Middle frontal gyrus (tissue), 1 donor: ENCODE measurements around the gene USF2.
"Not testable (repeated sequence)": the region's sequence is repeated elsewhere in the genome, so short reads cannot be mapped to it uniquely, and the experiment has no call there.

Experiments
- DNase-seq: peaks from one replicate; pipeline ENCODE4 v3.0.0-alpha.2; 2015; ENCODE audit warnings: low spot score; ENCODE audit errors: extremely low spot score

The USF2 gene

DNA sequence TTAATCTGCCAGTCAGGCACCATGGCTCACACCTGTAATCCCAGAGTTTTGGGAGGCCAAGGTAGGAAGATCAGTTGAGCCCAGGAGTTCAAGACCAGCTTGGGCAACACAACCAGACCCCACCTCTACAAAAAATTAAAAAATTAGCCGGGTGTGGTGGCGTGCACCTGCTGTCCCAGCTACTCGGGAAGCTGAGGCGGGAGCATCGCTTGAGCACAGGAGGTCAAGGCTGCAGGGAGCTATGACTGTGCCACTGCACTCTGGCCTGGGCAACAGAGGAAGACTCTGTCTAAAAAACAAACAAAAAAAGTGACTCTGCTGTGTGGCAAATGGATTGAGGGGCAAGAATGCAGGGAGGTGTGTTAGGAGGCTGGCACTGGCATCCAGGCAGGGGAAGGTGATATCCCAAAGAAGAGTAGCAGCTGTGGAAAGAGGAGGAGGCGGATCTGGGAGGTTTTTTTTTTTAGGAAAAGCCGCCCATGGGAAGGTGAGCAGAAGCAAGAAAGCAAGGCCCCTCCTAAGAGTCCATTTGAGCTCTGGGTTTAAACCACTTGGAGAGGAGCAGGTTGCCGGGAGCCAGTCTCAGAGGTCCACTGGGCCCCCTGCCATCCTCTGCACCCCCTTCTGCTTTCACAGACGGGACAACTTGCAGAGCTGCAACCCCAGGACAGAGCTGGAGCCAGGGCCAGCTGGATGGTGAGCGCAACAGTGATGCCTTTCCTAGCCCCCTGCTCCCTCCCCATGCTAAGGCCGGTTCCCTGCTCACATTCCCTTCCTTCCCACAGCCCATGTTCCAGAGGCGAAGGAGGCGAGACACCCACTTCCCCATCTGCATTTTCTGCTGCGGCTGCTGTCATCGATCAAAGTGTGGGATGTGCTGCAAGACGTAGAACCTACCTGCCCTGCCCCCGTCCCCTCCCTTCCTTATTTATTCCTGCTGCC is 15.7 kb downstream of the USF2 start:
- DNase-seq: no peak

GRCh38 chr19:35285095-35285449 is 16.3 kb downstream of the USF2 start:
- no peak for DNase-seq

GRCh38 chr19:35285465-35285864 is 16.7 kb downstream of the USF2 start:
- not testable (repeated sequence) for DNase-seq

GRCh38 chr19:35286101-35286500 is 17.3 kb downstream of the USF2 start:
- DNase-seq: not testable (repeated sequence)

DNA sequence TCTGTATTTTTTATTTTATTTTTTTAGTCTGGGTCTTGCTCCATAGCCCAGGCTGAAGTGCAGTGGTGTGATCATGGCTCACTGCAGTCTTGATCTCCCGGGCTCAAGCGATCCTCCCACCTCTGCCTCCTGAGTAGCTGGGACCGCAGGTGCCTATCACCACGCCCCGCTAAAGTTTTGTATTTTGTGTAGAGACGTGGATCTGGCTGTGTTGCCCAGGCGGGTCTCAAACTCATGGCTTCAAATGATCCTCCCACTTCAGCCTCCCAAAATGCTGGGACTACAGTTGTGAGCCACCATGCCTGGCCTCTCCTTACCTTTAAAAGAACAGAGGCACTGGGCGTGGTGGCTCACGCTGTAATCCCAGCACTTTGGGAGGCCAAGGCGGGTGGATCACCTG is 19.0 kb downstream of the USF2 start:
- DNase-seq: no peak

GRCh38 chr19:35288331-35288730 is 19.6 kb downstream of the USF2 start:
- DNase-seq: no peak

DNA sequence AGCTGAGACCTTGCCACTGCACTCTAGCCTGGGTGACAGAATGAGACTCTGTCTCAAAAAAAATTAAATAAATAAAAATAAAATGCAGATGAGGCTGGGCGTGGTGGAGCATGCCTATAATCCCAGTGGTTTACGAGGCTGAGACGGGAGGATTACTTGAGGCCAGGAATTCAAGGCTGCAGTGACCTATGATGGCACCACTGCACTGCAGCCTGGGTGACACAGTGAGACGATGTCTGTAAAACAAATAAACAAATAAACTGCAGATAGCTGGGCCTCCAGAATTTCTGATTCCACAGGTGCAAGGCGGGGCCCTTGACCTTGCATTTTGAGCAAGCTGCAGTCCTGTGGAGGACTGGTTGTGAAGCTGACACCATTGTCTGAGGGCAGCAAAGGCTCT is 20.1 kb downstream of the USF2 start:
- no peak for DNase-seq

GRCh38 chr19:35290381-35291127 is 21.8 kb downstream of the USF2 start:
- no peak for DNase-seq

- DNase-seq: no peak
Observed at GRCh38 chr19:35291259-35291658, 22.5 kb downstream of the USF2 start.

DNA sequence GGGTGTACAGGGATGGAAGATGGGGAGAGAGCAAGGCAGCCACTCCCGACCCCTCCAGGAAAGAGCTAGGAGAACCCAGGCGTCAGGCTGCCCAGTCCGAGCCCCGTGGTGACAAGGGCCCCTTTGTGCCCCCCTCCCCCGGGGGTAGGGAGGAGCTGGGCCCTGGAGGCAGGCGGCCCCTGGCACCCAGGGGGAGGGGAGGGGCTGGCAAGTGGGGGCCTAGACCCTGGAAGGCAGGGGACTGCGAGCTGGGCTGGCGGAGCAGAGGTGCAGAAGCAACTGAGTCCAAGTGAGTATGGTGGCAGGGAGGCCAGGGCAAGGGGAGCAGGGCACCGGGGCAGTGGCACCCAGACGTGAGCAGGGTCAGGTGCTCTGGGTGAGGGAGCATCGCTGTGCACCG is 23.2 kb downstream of the USF2 start, which contains the start of gene MAG:
Gene MAG (plus strand): TSS at position 246 of the 400 bp plus-strand sequence. CDS start 3,248 bp downstream, outside the sequence.
- DNase-seq: no peak

- no peak for DNase-seq
Observed at GRCh38 chr19:35292421-35293362, 23.9 kb downstream of the USF2 start.

- DNase-seq: no peak
Observed at GRCh38 chr19:35293363-35293739, 24.6 kb downstream of the USF2 start.

DNA sequence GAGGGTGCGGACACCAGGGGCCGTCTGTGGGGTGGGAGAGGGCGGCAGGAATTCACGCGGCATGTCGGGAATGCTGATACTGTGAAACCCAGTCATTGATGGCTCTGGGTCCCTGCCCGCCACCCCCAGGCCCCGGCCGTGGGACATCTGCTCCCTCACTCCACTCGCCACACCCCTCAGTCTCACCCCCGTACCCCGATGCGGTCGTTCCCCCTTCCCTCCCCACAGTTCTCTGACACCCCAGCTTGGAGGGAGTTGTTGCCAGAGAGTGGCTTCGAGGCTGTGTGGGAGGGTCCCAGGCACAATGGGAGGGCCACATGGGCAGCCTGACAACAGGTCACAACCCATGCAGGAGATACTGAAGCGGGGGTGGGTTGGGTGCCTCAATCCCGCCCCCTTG is 25.0 kb downstream of the USF2 start:
- no peak for DNase-seq

DNA sequence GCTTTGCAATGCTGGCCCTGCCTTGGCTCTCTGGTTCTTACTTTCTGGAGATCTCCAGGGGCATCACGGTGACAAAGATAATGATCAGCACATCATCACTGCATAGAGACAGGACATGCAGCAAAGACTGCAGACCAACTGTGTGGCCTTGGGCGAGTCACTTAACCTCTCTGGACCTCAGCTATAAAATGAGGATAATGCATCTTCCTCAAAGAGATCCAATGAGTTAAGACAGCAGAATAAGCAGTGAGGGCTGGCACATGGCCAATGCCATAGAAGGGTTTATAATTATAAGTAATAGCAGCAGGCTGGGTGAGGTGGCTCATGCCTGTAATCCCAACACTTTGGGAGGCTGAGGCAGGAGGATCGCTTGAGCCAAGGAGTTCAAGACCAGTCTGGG is 25.6 kb downstream of the USF2 start:
- DNase-seq: no peak

DNA sequence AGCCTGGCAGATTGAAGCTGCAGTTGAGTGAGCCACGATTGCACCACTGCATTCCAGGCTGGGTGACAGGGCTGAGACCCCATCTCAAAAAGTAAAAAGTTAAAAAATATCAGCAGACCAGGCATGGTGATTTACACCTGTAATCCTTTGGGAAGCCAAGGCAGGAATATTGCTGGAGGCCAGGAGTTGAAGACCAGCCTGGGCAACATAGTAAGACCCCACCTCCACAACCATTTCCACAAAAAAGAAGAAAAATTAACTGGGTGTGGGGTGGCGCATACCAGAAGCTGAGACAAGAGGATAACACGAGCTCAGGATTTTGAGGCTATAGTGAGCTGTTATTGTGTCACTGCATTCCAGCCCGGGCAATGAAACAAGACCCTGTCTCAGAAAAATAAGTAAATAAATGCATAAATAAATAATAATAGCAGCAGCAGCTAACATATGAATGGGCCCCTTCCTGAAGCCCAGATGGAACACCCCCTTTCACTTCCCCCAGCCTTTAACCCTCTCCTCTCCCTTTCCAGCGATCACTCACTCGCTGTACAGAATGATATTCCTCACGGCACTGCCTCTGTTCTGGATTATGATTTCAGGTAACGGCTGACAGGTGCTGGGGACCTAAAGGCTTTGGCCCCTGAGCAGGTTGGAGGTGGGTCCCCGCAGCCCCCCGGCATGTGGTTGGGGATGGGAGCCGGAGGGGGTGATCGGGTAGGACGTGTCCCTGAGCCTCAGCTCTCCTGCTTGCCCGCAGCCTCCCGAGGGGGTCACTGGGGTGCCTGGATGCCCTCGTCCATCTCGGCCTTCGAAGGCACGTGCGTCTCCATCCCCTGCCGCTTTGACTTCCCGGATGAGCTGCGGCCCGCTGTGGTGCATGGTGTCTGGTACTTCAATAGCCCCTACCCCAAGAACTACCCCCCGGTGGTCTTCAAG is 26.4 kb downstream of the USF2 start:
- DNase-seq: no peak

DNA sequence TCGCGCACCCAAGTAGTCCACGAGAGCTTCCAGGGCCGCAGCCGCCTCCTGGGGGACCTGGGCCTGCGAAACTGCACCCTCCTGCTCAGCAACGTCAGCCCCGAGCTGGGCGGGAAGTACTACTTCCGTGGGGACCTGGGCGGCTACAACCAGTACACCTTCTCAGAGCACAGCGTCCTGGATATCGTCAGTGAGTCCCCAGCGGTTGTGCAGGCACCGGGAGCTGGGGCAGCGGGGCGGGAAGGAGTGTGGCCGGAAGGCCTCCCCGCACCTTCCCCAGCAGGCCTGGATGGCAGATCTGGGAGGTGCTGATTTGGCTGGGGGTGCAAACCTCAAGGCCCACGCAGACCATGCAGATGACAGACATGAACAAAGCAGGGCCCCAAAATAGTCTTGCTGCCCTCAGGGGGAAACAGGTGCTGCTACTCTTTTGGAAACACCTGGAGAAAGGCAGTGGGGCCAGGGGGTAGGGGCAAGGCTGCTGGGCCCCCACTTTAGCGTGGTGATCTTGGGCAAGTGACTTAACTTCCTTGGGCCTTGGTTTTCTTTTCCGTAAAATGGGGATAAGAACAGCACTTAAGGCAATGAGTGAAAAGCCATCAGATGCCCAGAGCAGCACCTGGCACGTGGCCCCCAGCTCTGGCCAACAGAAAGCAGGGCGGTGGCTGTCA is 27.2 kb downstream of the USF2 start:
- no peak for DNase-seq

- no peak for DNase-seq
Observed at GRCh38 chr19:35296644-35297514, 28.1 kb downstream of the USF2 start.

DNA sequence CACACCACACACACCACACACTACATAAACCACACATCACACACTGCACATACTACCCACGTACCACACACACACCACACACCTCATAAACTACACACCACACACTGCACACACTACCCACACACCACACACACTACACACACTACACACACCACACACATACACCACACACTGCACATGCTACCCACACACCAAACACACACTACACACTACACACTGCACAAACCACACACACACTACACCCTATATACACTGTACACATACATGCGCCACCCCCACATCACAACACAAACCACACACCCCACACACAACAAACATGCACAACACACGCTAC is 28.7 kb downstream of the USF2 start:
- DNase-seq: no peak

DNA sequence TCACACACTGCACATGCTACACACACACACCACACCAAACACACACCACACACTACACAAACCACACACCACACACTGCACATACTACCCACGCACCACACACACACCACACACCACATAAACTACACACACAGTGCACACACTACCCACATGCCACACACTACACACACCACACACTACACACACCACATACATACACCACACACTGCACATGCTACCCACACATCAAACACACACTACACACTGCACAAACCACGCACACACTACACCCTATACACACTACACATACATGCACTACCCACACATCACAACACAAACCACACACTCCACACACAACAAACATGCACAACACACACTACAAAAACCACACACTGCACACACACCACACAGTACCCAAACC is 29.2 kb downstream of the USF2 start:
- DNase-seq: no peak
